HCT116 (cell line): ENCODE results near the gene PRR14L. TPM values are rescaled to one million over a fixed set of nuclear protein-coding genes. Genes with fewer than 3 reads are reported as not detected.

Experiments used
- ATAC-seq: fragments of 200-7000 bp; cut with Tn5 transposase; 2 replicates; pipeline ENCODE4 v1.9.1; 2020; ENCODE audit warnings: mild to moderate bottlenecking, moderate library complexity
- BruUV-seq: library from RNA; stranded (reverse); fragments of 400-500 nt; replicated peaks from 2 replicates; lab custom pipeline; 2021; lab: Mats Ljungman, UMichigan
- CTCF ChIA-PET: fragments of 300-600 bp; sonication (Branson Sonifier 250); formaldehyde crosslinking; loops from one replicate; lab custom pipeline; 2021; ENCODE audit warnings: antibody characterized with exemption; lab: Charles Lee
- POLR2A ChIA-PET: fragments of 300-600, 350-600 bp; sonication (Branson Sonifier 250); formaldehyde crosslinking; loops from one replicate; lab custom pipeline; 2021; ENCODE audit warnings: antibody characterized with exemption; lab: Charles Lee
- RAD21 ChIA-PET, 2 experiments: fragments of 300-600 bp; sonication (Branson Sonifier 250); formaldehyde crosslinking; loops; one replicate each; lab custom pipeline; 2023; ENCODE audit warnings: low total read pairs in 2 of 2; ENCODE audit not compliant: uncharacterized antibody in 2 of 2, unreplicated experiment in 2 of 2, low non-redundant PET in 1 of 2; lab: Charles Lee
- DNase-seq: peaks from one replicate; pipeline ENCODE4 v3.0.0-alpha.2; 2010; ENCODE audit warnings: low read depth, low spot score
- H2AFZ ChIP-seq: fragments of 200-600 bp; shearing (Covaris generic), sonication (generic); 2 replicates; pipeline ENCODE4 v1.6.1; 2017; ENCODE audit warnings: low read depth, mixed run types, mixed read lengths, antibody characterized with exemption, low read length; ENCODE audit not compliant: poor library complexity, severe bottlenecking
- H3K27ac ChIP-seq: 2 replicates; pipeline ENCODE4 v1.5.1; 2012; ENCODE audit warnings: low read depth, low read length
- H3K27me3 ChIP-seq: fragments of 200-600 bp; sonication (generic); 2 replicates; pipeline ENCODE4 v1.6.1; 2016; ENCODE audit warnings: mixed run types, low read length, mixed read lengths; ENCODE audit not compliant: insufficient read depth
- H3K36me3 ChIP-seq, 2 experiments: fragments of 200-500 bp in 1 of 2; fragments of 200-600 bp in 1 of 2; sonication (Bioruptor generic) in 1 of 2; sonication (generic) in 1 of 2; 2 replicates each; pipeline versions ENCODE4 v1.5.1 to v1.6.1; 2014 to 2016; ENCODE audit warnings: low read length in 2 of 2, inconsistent platforms in 1 of 2, mixed read lengths in 1 of 2, mixed run types in 1 of 2; ENCODE audit not compliant: insufficient read depth in 2 of 2, control insufficient read depth in 1 of 2
- H3K4me1 ChIP-seq, 2 experiments: fragments of 200-600 bp in 1 of 2; sonication (generic) in 1 of 2; 2 replicates each; pipeline versions ENCODE4 v1.5.1 to v1.6.1; 2012 to 2017; ENCODE audit warnings: low read length in 2 of 2, inconsistent platforms in 1 of 2, mild to moderate bottlenecking in 1 of 2, mixed read lengths in 1 of 2, mixed run types in 1 of 2, moderate library complexity in 1 of 2; ENCODE audit not compliant: insufficient read depth in 2 of 2, control insufficient read depth in 1 of 2
- H3K4me2 ChIP-seq: fragments of 200-600 bp; sonication (generic); 2 replicates; pipeline ENCODE4 v1.6.1; 2017; ENCODE audit warnings: mixed run types, low read length, mixed read lengths
- H3K4me3 ChIP-seq, 2 experiments: fragments of 200-600 bp in 1 of 2; sonication (generic) in 1 of 2; replicated peaks in 1 of 2; 2 replicates each; pipeline ENCODE4 v1.5.1; 2011 to 2016; ENCODE audit warnings: low read length in 2 of 2, control low read depth in 1 of 2, low read depth in 1 of 2, mild to moderate bottlenecking in 1 of 2, mixed read lengths in 1 of 2, mixed run types in 1 of 2
- H3K79me2 ChIP-seq: fragments of 200-600 bp; sonication (generic); 2 replicates; pipeline ENCODE4 v1.6.1; 2017; ENCODE audit warnings: mild to moderate bottlenecking, mixed run types, low read length, moderate library complexity, mixed read lengths; ENCODE audit not compliant: insufficient read depth
- H3K9ac ChIP-seq: fragments of 200-600 bp; sonication (generic); 2 replicates; pipeline ENCODE4 v1.6.1; 2016; ENCODE audit warnings: low read length, mixed read lengths
- H3K9me2 ChIP-seq: fragments of 200-600 bp; sonication (generic), shearing (Covaris generic); 2 replicates; pipeline ENCODE4 v1.6.1; 2017; ENCODE audit warnings: mixed run types, mild to moderate bottlenecking, moderate library complexity; ENCODE audit not compliant: insufficient read depth
- H3K9me3 ChIP-seq, 2 experiments: fragments of 200-500 bp in 1 of 2; fragments of 200-600 bp in 1 of 2; sonication (Bioruptor generic) in 1 of 2; sonication (generic) in 1 of 2; 2 replicates each; pipeline ENCODE4 v1.6.1; 2014 to 2017; ENCODE audit warnings: low read length in 2 of 2, mixed read lengths in 2 of 2, inconsistent platforms in 1 of 2, low read depth in 1 of 2, mild to moderate bottlenecking in 1 of 2, mixed run types in 1 of 2, moderate library complexity in 1 of 2; ENCODE audit not compliant: control insufficient read depth in 1 of 2, insufficient read depth in 1 of 2
- H4K20me1 ChIP-seq: fragments of 200-600 bp; sonication (generic), shearing (Covaris generic); 2 replicates; pipeline ENCODE4 v1.6.1; 2017; ENCODE audit warnings: mixed run types, mild to moderate bottlenecking, moderate library complexity; ENCODE audit not compliant: insufficient read depth
- ATF3 ChIP-seq: IDR thresholded peaks from 2 replicates; pipeline ENCODE4 v1.6.1; 2012
- CEBPB ChIP-seq: IDR thresholded peaks from 2 replicates; pipeline ENCODE4 v1.6.1; 2012; ENCODE audit warnings: low read depth
- EZH2 ChIP-seq: fragments of 200-600 bp; sonication (generic); IDR thresholded peaks from 2 replicates; pipeline ENCODE4 v1.6.1; 2017; ENCODE audit warnings: antibody characterized with exemption, mixed run types
- FOSL1 ChIP-seq: IDR thresholded peaks from 2 replicates; pipeline ENCODE4 v1.6.1; 2012; ENCODE audit warnings: low read depth
- JUND ChIP-seq: IDR thresholded peaks from 2 replicates; pipeline ENCODE4 v1.6.1; 2012
- POLR2A ChIP-seq: IDR thresholded peaks from 2 replicates; pipeline ENCODE4 v1.7.0; 2011; ENCODE audit warnings: borderline replicate concordance; ENCODE audit not compliant: insufficient read depth, insufficient read length; ENCODE audit errors: extremely low read depth
- POLR2AphosphoS5 ChIP-seq: IDR thresholded peaks from 2 replicates; pipeline ENCODE4 v1.6.1; 2011; ENCODE audit warnings: mild to moderate bottlenecking, low read depth, low read length, moderate library complexity
- RAD21 ChIP-seq: IDR thresholded peaks from 2 replicates; pipeline ENCODE4 v1.6.1; 2012; ENCODE audit warnings: low read depth, mild to moderate bottlenecking
- SIN3A ChIP-seq: IDR thresholded peaks from 2 replicates; pipeline ENCODE4 v1.6.1; 2012; ENCODE audit warnings: low read depth
- SP1 ChIP-seq: IDR thresholded peaks from 2 replicates; pipeline ENCODE4 v1.6.1; 2012; ENCODE audit warnings: low read depth
- intact Hi-C: fragments of 100-400 bp; cut with micrococcal nuclease; formaldehyde crosslinking; loops from 2 replicates; pipeline ENCODE4 v1.10.0; 2022
- total RNA-seq: library from RNA; stranded (reverse); gene quantifications from one replicate; pipeline ENCODE4 v1.2.1, GENCODE V29; 2021; ENCODE audit not compliant: unreplicated experiment

PRR14L gene
- total RNA-seq, 1 experiment from 2014 or later, result 61.5 TPM

- TF ChIP-seq RAD21 (no peak), CEBPB (no peak), EZH2 (no peak)
- TF ChIP-seq, all 23 proteins: peak for 0
Observed at GRCh38 chr22:31681349-31682345, 68.3 kb downstream of the PRR14L start (continued).

GRCh38 chr22:31680861-31681341 lies 69.0 kb downstream of the PRR14L start:
- H3K27ac ChIP-seq, result peak overlapping the region; percentile 33; the same call in 1 of the 2 replicates
- no peaks in the 10 kb centered on the region for H3K79me2 ChIP-seq
- DNase-seq (no peak), ATAC-seq (no peak)
- TF ChIP-seq EZH2 (no peak), POLR2AphosphoS5 (no peak), JUND (no peak), SIN3A (no peak), FOSL1 (no peak), RAD21 (no peak), SP1 (no peak), ATF3 (no peak), POLR2A (no peak)
- ChIA-PET CTCF (interaction anchor here (0.9 to 1.1 kb wide), 2 partner anchors 15 to 289 kb away, joined by 5 to 6 read pairs; no protein-coding TSS in a partner anchor), RAD21 (no interaction called here), POLR2A (no interaction called here)
- no peak overlapping the region for H2AFZ ChIP-seq
- H3K36me3 ChIP-seq, result peaks cover 6 to 15% of the 10 kb centered on the region in 2 experiments; a peak in 3 of 4 replicates
- H3K9me2 ChIP-seq, result no peaks in the 10 kb centered on the region
- no peaks in the 10 kb centered on the region for H4K20me1 ChIP-seq
- H3K9me3 ChIP-seq, result no peaks in the 10 kb centered on the region
- peaks cover 12 to 30% of the 10 kb centered on the region in 2 experiments for H3K4me1 ChIP-seq
- H3K4me3 ChIP-seq, result no peak overlapping the region
- H3K27me3 ChIP-seq, result no peaks in the 10 kb centered on the region
- BruUV-seq, result no TSS peak
- intact Hi-C loops, result no loop called here
- H3K4me2 ChIP-seq, result peak overlapping the region; percentile 1; the same call in 1 of the 2 replicates
- H3K9ac ChIP-seq, result no peak overlapping the region
